HepG2 (cell line): ENCODE results near the gene STUM. TPM values are rescaled to one million over a fixed set of nuclear protein-coding genes. Genes with fewer than 3 reads are reported as not detected.

Experiments used
- ATAC-seq: fragments of 200-7000 bp; cut with Tn5 transposase; 3 replicates; pipeline ENCODE4 v1.9.1; 2020; ENCODE audit warnings: mild to moderate bottlenecking, moderate library complexity
- BruUV-seq: library from RNA; stranded (reverse); fragments of 400-500 nt; replicated peaks from 2 replicates; lab custom pipeline; 2021; lab: Mats Ljungman, UMichigan
- CTCF ChIA-PET: fragments of 300-600 bp; formaldehyde crosslinking; extraction: SDS; loops from one replicate; lab custom pipeline; 2021; ENCODE audit warnings: low total read pairs, inconsistent platforms, low intra/inter-chr PET ratio; lab: Yijun Ruan, JAX
- POLR2A ChIA-PET: fragments of 350-600 bp; sonication (Branson Sonifier 250); formaldehyde crosslinking; loops from one replicate; lab custom pipeline; 2020; ENCODE audit warnings: antibody characterized with exemption, inconsistent platforms; lab: Yijun Ruan, JAX
- DNase-seq: peaks from one replicate; pipeline ENCODE4 v3.0.0-alpha.2; 2015; ENCODE audit warnings: low spot score
- FAIRE-seq: peaks from 3 replicates; lab custom pipeline; 2011; peaks lifted over from hg19 to GRCh38; lab: Jason Lieb, UNC
- H2AFZ ChIP-seq: one replicate; pipeline ENCODE4 v1.6.1; 2011; ENCODE audit warnings: low read length, inconsistent platforms
- H3K27ac ChIP-seq: fragments of 300-600 bp; 3 replicates; pipeline ENCODE4 v1.8.0; 2011; ENCODE audit warnings: mixed run types, mild to moderate bottlenecking, mixed read lengths, low read length, inconsistent platforms; ENCODE audit not compliant: insufficient read depth; ENCODE audit errors: extremely low read length
- H3K27me3 ChIP-seq, 2 experiments: fragments of 200-600 bp in 1 of 2; 2 replicates in 1 of 2; 3 replicates in 1 of 2; pipeline versions ENCODE4 v1.6.0 to v1.8.0; 2011; ENCODE audit warnings: low read length in 2 of 2, mild to moderate bottlenecking in 2 of 2, moderate library complexity in 2 of 2, inconsistent platforms in 1 of 2; ENCODE audit not compliant: insufficient read depth in 2 of 2, control insufficient read depth in 1 of 2
- H3K36me3 ChIP-seq, 2 experiments: fragments of 200-600 bp in 1 of 2; replicated peaks in 1 of 2; 2 replicates in 1 of 2; 3 replicates in 1 of 2; pipeline versions ENCODE4 v1.5.1 to v1.8.0; 2011; ENCODE audit warnings: low read length in 2 of 2, inconsistent platforms in 1 of 2; ENCODE audit not compliant: insufficient read depth in 2 of 2, control insufficient read depth in 1 of 2
- H3K4me1 ChIP-seq: 2 replicates; pipeline ENCODE4 v1.5.1; 2012; ENCODE audit warnings: low read length, inconsistent platforms; ENCODE audit not compliant: insufficient read depth
- H3K4me2 ChIP-seq: 2 replicates; pipeline ENCODE4 v1.6.0; 2011; ENCODE audit warnings: low read depth, low read length, inconsistent platforms
- H3K4me3 ChIP-seq, 3 experiments: fragments of 200-600 bp in 1 of 3; sonication (generic), shearing (Covaris generic) in 1 of 3; replicated peaks in 1 of 3; 2 replicates each; pipeline ENCODE4 v1.5.1; 2011 to 2016; ENCODE audit warnings: low read length in 3 of 3, inconsistent platforms in 2 of 3, low read depth in 2 of 3, mild to moderate bottlenecking in 2 of 3, control low read depth in 1 of 3, mixed read lengths in 1 of 3; ENCODE audit not compliant: insufficient read depth in 1 of 3
- H3K79me2 ChIP-seq: one replicate; pipeline ENCODE4 v1.6.1; 2011; ENCODE audit warnings: low read length, inconsistent platforms; ENCODE audit not compliant: insufficient read depth
- H3K9ac ChIP-seq: 2 replicates; pipeline ENCODE4 v1.6.0; 2011; ENCODE audit warnings: mild to moderate bottlenecking, low read depth, low read length, inconsistent platforms; ENCODE audit not compliant: insufficient read depth
- H3K9me3 ChIP-seq: 2 replicates; pipeline ENCODE4 v1.5.1; 2012; ENCODE audit warnings: mild to moderate bottlenecking, low read length
- H4K20me1 ChIP-seq: 2 replicates; pipeline ENCODE4 v1.6.0; 2011; ENCODE audit warnings: inconsistent platforms, mild to moderate bottlenecking, low read length, moderate library complexity; ENCODE audit not compliant: insufficient read depth
- CERS6 ChIP-seq: sonication (generic); formaldehyde crosslinking; IDR thresholded peaks from 2 replicates; pipeline ENCODE4 v1.5.0; 2020; ENCODE audit warnings: missing genetic modification reagents
- NR2F2 ChIP-seq: IDR thresholded peaks from 2 replicates; pipeline ENCODE4 v1.6.1; 2012; ENCODE audit warnings: low read depth, inconsistent platforms, borderline replicate concordance
- PHF8 ChIP-seq: sonication (generic); formaldehyde crosslinking; IDR thresholded peaks from 2 replicates; pipeline ENCODE4 v1.5.0; 2020; ENCODE audit warnings: missing genetic modification reagents
- RBAK ChIP-seq: sonication (generic); formaldehyde crosslinking; IDR thresholded peaks from 2 replicates; pipeline ENCODE4 v1.5.1; 2020; ENCODE audit warnings: mild to moderate bottlenecking, missing genetic modification reagents
- SNAPC4 ChIP-seq: sonication (generic); formaldehyde crosslinking; IDR thresholded peaks from 2 replicates; pipeline ENCODE4 v1.4.0; 2020; ENCODE audit warnings: mild to moderate bottlenecking, missing genetic modification reagents
- SNAPC5 ChIP-seq: sonication (generic); formaldehyde crosslinking; IDR thresholded peaks from 2 replicates; pipeline ENCODE4 v1.8.1; 2023; ENCODE audit warnings: mild to moderate bottlenecking, missing genetic modification reagents, borderline replicate concordance
- ZBTB42 ChIP-seq: sonication (generic); formaldehyde crosslinking; IDR thresholded peaks from 2 replicates; pipeline ENCODE4 v1.5.0; 2020; ENCODE audit warnings: mild to moderate bottlenecking, missing genetic modification reagents
- ZNF691 ChIP-seq: sonication (generic); formaldehyde crosslinking; IDR thresholded peaks from 2 replicates; pipeline ENCODE4 v1.4.0; 2020; ENCODE audit warnings: missing genetic modification reagents, low read depth, mild to moderate bottlenecking, borderline replicate concordance
- ZNF75D ChIP-seq: sonication (generic); formaldehyde crosslinking; IDR thresholded peaks from 2 replicates; pipeline ENCODE4 v1.8.1; 2023; ENCODE audit warnings: missing genetic modification reagents, mild to moderate bottlenecking, borderline replicate concordance
- ZSCAN30 ChIP-seq: sonication (generic); formaldehyde crosslinking; IDR thresholded peaks from 2 replicates; pipeline ENCODE4 v1.5.0; 2020; ENCODE audit warnings: mild to moderate bottlenecking, missing genetic modification reagents
- WGBS: methylation state at CpG from one replicate; pipeline ENCODE4 v1.1.6; 2017; ENCODE audit warnings: low lambda C conversion rate; 5-methylcytosine and 5-hydroxymethylcytosine counted together
- in situ Hi-C: cut with HindIII; loops from 2 replicates; pipeline ENCODE4 v1.10.0; 2017; ENCODE audit warnings: low pct_unique_long_range_greater_than_20kb; ENCODE audit not compliant: extremely low pct_ligation_motif_present
- intact Hi-C: fragments of 100-400 bp; cut with micrococcal nuclease; formaldehyde crosslinking; loops from one replicate; pipeline ENCODE4 v1.10.0; 2022; ENCODE audit not compliant: unreplicated experiment
- polyA plus RNA-seq, 8 experiments: library from polyadenylated mRNA; depleted of rRNA in 3 of 8; stranded (reverse) in 7 of 8; unstranded in 1 of 8; fragments of >200 nt; fragmentation: Illumina TruSeq in 4 of 8; extraction: Trizol in 4 of 8; gene quantifications; 2 replicates each; pipeline versions ENCODE4 v1.2.1 to v1.2.3, GENCODE V29; 2011 to 2016; ENCODE audit warnings: low read depth in 4 of 8, missing spikeins in 1 of 8, mixed read lengths in 1 of 8; ENCODE audit not compliant: insufficient read depth in 1 of 8
- total RNA-seq, 5 experiments: library from RNA; depleted of rRNA; stranded (reverse); fragments of >200 nt; fragmentation: Illumina TruSeq; extraction: Trizol; gene quantifications; 2 replicates each; pipeline ENCODE4 v1.2.3, GENCODE V29; 2016; ENCODE audit warnings: low read depth in 1 of 5

STUM gene
- total and polyA plus RNA-seq, 2 of the 13 experiments (the other 11 are each of a cell fraction or from before 2014, with no cell fraction given), result not detected

- DNase-seq (no peak), ATAC-seq (no peak), FAIRE-seq (no peak)
- Histone ChIP-seq H3K4me1 (no peaks in the 10 kb centered on the region), H2AFZ (no peak overlapping the region), H3K27ac (no peak overlapping the region), H3K9ac (no peak overlapping the region), H3K36me3 (no peaks in the 10 kb centered on the region), H3K4me3 (no peak overlapping the region), H3K9me3 (no peaks in the 10 kb centered on the region), H4K20me1 (no peaks in the 10 kb centered on the region), H3K4me2 (no peak overlapping the region), H3K27me3 (peaks cover 0 to 51% of the 10 kb centered on the region in 2 experiments; a peak in 4 of 5 replicates), H3K79me2 (no peaks in the 10 kb centered on the region)
- no TSS peak for BruUV-seq
- WGBS, result 19% methylated on average over 10 of the region's 10 CpGs
- no peak for TF ChIP-seq ZNF75D (CRISPR knock-in tag)
- no peak for TF ChIP-seq SNAPC5
- no peak for TF ChIP-seq ZNF691 (CRISPR knock-in tag)
- TF ChIP-seq RBAK (CRISPR knock-in tag), result no peak
- no peak for TF ChIP-seq ZSCAN30 (CRISPR knock-in tag)
- TF ChIP-seq PHF8, result no peak
- TF ChIP-seq ZBTB42 (CRISPR knock-in tag), result no peak
- TF ChIP-seq SNAPC4 (CRISPR knock-in tag), result no peak
- TF ChIP-seq CERS6 (CRISPR knock-in tag), result no peak
- TF ChIP-seq NR2F2, result no peak
- intact Hi-C loops, result loop anchor here (10.0 kb wide), 1 partner anchor 802 kb away; no protein-coding TSS in a partner anchor
- CTCF ChIA-PET, result no interaction called here
- in situ Hi-C loops, result loop anchor here (5.0 to 10.0 kb wide), 2 partner anchors 194 to 802 kb away; no protein-coding TSS in a partner anchor
- POLR2A ChIA-PET, result no interaction called here
Observed at GRCh38 chr1:226632922-226633351, 84.4 kb downstream of the STUM start.
